Daoy (cell line): ENCODE results near the gene S100A2. TPM values are rescaled to one million over a fixed set of nuclear protein-coding genes. Genes with fewer than 3 reads are reported as not detected.
A peak's percentile ranks its signal among the peaks of the same experiment; 100 is the strongest.

Experiments used
- DNase-seq: peaks from one replicate; pipeline ENCODE4 v3.0.0-alpha.2; 2015; ENCODE audit warnings: low read depth
- total RNA-seq: library from RNA; depleted of rRNA; stranded (reverse); fragments of >200 nt; shearing (Covaris generic); gene quantifications from 2 replicates; pipeline ENCODE4 v1.2.3, GENCODE V29; 2014; rRNA removed

The S100A2 gene
- 86.8 and 88.6 TPM in 2 replicates for total RNA-seq

GRCh38 chr1:153565529-153566374 is at the start of gene S100A2:
S100A2 (minus strand) TSS chr1:153565844; CDS start chr1:153563877, 1,967 bp downstream.
- peak; percentile 99 for DNase-seq

- no peak for DNase-seq
Observed at GRCh38 chr1:153615406-153615805, 49.8 kb upstream of the S100A2 start.

- DNase-seq, result no peak
Observed at GRCh38 chr1:153614906-153615305, 49.3 kb upstream of the S100A2 start.

DNA sequence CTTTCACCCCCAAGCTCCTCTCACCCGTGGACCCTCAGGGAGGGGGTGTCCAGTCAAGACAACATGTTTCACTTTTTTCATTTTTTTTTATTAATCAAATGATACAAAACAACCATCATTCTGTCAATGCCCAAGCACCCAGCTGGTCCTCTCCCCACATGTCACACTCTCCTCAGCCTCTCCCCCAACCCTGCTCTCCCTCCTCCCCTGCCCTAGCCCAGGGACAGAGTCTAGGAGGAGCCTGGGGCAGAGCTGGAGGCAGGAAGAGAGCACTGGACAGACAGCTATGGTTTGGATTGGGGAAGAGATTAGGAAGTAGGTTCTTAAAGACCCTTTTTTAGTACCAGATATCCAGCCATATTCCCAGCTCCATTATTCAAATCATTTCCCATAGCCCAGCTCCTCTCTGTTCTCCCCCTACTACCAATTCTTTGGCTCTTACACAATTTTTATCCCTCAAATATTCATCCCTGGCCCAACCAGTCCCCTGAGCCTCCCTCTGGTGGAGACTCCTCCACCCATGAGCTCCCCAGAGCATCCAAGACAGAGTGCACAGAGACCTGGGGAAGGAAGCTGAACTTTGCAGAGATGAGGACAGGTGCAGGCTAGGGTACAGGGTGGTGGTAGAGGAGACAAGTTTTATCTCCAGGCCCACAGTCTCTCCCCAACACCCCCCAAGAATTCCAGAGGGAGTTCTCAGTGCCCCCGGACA is 48.7 kb upstream of the S100A2 start:
- DNase-seq, result no peak

DNA sequence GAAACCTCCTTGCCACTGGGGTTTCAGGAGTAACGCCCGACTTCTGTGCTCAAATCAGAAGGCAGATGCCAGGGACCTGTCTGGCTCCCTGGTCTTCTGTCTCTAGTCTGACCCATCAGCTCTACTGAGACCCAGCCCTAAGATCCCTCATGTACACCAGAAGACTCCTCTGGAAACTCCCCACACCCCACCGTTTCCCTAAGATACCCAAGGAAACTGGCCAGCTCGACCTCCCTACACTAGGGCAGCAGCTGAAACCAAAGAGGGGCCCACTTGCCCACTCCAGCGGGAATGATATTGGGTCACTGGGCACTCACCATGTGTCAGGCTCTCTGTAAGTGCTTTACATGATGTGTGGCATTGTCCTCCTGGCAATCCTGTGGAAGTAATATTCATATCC is 47.8 kb upstream of the S100A2 start:
- no peak for DNase-seq

GRCh38 chr1:153612755-153613331 is 47.2 kb upstream of the S100A2 start, which contains the start of gene S100A16:
S100A16 (minus strand) TSS chr1:153613137; CDS start chr1:153608151, 4,986 bp downstream.
- peak; percentile 60 for DNase-seq

- DNase-seq, result no peak
Observed at GRCh38 chr1:153612111-153612754, 46.6 kb upstream of the S100A2 start.

- no peak for DNase-seq
Observed at GRCh38 chr1:153611356-153611755, 45.7 kb upstream of the S100A2 start.

DNA sequence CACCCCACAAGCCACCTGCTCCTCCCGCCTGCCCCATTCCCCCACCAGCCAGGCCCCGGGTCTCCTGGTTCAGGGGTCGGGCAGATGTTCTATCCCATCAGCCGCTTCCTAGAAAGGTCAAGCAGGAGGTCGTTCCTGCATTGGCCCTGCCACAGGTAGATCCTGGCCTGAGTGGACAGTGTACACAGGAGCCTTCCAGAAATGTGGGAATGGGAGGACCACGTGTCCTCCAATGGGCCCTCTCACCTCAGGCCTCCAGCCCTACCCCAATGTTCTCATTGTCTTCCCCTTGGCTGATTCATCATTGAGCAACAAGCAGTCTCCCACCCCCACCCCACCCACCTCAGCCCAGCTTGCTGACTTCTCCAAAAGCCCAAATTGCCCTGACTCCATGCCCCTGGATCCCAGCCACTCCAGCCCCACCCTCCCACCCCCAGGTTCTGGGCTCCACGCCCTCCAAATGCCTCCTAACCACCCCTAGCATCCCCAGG is 45.2 kb upstream of the S100A2 start:
- DNase-seq, result peak; percentile 37

- DNase-seq, result peak; percentile 40
Observed at GRCh38 chr1:153610334-153610733, 44.7 kb upstream of the S100A2 start.

DNA sequence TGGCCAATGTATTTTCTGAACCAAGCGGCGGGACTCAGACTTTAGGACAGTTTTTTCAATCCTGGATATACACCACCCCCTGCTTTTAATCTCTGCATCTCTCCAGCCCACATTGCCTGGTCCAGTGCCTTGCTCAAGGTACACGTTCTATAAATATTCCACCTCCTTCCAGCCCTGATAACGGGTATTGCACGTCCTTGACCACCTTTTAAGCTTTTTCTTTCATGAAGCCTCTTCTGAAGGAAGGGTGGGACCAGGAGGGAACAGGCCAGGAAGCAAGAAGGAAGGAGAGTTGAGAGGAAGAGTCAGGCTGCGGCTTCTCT is 43.9 kb upstream of the S100A2 start:
- DNase-seq, result no peak

DNA sequence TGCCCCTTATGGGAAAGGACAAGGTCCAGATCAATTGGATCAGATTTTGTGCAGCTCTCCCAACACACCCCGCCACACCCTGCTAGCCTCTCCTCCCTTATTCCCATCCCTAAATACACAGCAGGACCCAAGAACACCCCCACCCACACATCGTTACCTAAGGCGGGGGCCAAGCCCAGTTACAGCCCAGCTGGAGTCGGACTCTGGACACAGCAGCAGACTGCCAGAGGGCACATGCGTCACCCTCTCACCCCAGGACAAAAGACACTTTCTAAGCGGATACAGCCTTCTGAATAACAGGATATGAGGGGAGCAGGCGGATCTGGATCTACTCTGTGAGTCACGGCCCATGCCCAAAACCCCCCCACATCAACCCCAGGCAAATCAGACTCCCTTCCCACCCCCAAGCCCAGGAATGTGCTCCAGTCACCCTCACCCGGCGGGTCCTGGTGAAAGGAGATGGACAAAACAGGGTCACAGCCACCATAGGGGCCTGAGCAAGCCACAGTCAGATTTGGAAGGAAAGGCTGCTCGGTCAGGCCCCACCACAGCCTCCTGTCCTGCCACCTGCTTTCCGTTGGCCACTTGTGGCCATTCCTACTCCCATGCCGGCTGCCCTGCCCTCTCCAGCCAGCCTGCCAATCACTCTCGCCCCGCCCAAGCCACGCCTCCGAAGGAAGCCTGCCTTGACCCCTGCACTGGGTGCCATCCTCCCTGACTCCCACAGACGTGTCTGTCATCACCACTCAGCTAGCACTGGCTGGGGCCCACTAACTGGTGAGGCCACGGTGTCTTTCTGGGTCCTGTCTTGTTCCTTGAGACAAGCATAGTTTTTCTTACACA is 43.3 kb upstream of the S100A2 start:
- peak; percentile 97 for DNase-seq

GRCh38 chr1:153608089-153608682 is 42.5 kb upstream of the S100A2 start:
- peak; percentile 44 for DNase-seq

GRCh38 chr1:153607381-153607780 is 41.7 kb upstream of the S100A2 start:
- DNase-seq, result no peak

GRCh38 chr1:153606194-153606593 is 40.5 kb upstream of the S100A2 start:
- no peak for DNase-seq

GRCh38 chr1:153602749-153603148 is 37.1 kb upstream of the S100A2 start:
- no peak for DNase-seq

GRCh38 chr1:153599847-153600246 is 34.2 kb upstream of the S100A2 start:
- no peak for DNase-seq

GRCh38 chr1:153598309-153599172 is 32.9 kb upstream of the S100A2 start:
- peak; percentile 76 for DNase-seq

DNA sequence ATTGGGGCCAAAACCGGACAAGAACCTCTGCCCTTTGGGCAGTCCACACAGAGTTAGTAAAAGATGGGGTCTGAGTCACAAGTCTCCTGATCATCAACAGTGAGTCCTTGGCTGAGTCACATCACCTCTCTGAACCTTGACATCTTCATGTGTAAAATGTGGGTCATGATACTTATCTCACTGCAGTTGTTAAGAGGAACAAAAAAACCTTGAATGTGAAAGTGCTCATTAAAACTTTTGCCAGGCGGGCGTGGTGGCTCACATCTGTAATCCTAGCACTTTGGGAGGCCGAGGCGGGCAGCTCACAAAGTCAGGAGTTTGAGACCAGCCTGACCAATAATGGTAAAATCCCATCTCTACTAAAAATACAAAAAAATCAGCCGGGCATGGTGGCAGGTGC is 31.6 kb upstream of the S100A2 start:
- DNase-seq, result peak; percentile 61

- DNase-seq, result no peak
Observed at GRCh38 chr1:153592748-153593147, 27.1 kb upstream of the S100A2 start.
